ENCODE measurements around the gene RAET1E. TPM values are rescaled to one million over a fixed set of nuclear protein-coding genes. Genes with fewer than 3 reads are reported as not detected.
"Not testable (repeated sequence)": the region's sequence is repeated elsewhere in the genome, so short reads cannot be mapped to it uniquely, and the experiment has no call there.

The RAET1E gene
- total RNA-seq, 1 donor from 2014 or later: 1.0 TPM

- Histone ChIP-seq H3K9me3 (ENCODE audit: control insufficient read depth in 3 of 3, low read length in 3 of 3) (no peaks in the 10 kb centered on the region), H3K4me3 (ENCODE audit: low read length in 3 of 3) (peak overlapping the region; percentile 13 to 30 (median 20)), H3K27ac (ENCODE audit: low read depth, low read length) (peak overlapping the region; percentile 75), H3K27me3 (ENCODE audit: control insufficient read depth in 3 of 3, insufficient read depth in 3 of 3, low read length in 3 of 3) (no peaks in the 10 kb centered on the region), H3K9ac (ENCODE audit: low read depth in 1 of 3, low read length in 3 of 3) (peak overlapping the region in 2 of 3 donors; percentile 52 to 62), H3K4me1 (ENCODE audit: control insufficient read depth in 3 of 3, insufficient read depth in 3 of 3, low read length in 3 of 3) (peaks cover 39 to 46% (median 45%) of the 10 kb centered on the region in 3 donors), H3K36me3 (ENCODE audit: control insufficient read depth in 3 of 3, insufficient read depth in 3 of 3, low read length in 3 of 3) (no peaks in the 10 kb centered on the region)
Observed at GRCh38 chr6:149895048-149895590, 2.8 kb downstream of the RAET1E start.

- peaks cover 36 to 53% (median 53%) of the 10 kb centered on the region in 3 donors for H3K4me1 ChIP-seq (ENCODE audit: control insufficient read depth in 3 of 3, insufficient read depth in 3 of 3, low read length in 3 of 3)
- H3K9me3 ChIP-seq (ENCODE audit: control insufficient read depth in 3 of 3, low read length in 3 of 3); H3K27me3 ChIP-seq (ENCODE audit: control insufficient read depth in 3 of 3, insufficient read depth in 3 of 3, low read length in 3 of 3); H3K4me3 ChIP-seq (ENCODE audit: low read length in 3 of 3); H3K36me3 ChIP-seq (ENCODE audit: control insufficient read depth in 3 of 3, insufficient read depth in 3 of 3, low read length in 3 of 3); H3K9ac ChIP-seq (ENCODE audit: low read depth in 1 of 3, low read length in 3 of 3); H3K27ac ChIP-seq (ENCODE audit: low read depth, low read length): not testable (repeated sequence)
Observed at GRCh38 chr6:149891864-149892263, 6.0 kb downstream of the RAET1E start.

DNA sequence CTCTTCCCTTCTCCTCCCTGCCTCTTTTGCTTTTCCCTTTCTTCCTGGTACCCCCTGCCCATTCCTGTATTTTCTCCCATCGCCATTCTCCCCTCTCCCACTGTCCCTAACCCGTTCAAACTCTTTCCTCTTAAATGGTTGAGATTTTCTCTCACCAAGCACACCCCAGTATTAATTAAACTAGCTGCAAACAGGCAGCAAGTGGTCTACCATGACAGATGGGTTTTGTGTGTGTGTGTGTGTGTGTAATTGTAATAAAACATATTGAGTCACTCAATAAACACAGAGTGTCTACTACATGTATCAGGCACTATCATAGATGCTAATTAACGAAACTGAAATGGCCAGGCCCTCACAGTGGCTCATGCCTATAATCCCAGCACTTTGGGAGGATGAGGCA is 6.7 kb downstream of the RAET1E start:
- no peaks in the 10 kb centered on the region for H3K9me3 ChIP-seq (ENCODE audit: control insufficient read depth in 3 of 3, low read length in 3 of 3)
- H3K4me3 ChIP-seq (ENCODE audit: low read length in 3 of 3): no peak overlapping the region
- no peak overlapping the region for H3K9ac ChIP-seq (ENCODE audit: low read depth in 1 of 3, low read length in 3 of 3)
- no peaks in the 10 kb centered on the region for H3K36me3 ChIP-seq (ENCODE audit: control insufficient read depth in 3 of 3, insufficient read depth in 3 of 3, low read length in 3 of 3)
- H3K27ac ChIP-seq (ENCODE audit: low read depth, low read length): no peak overlapping the region
- H3K27me3 ChIP-seq (ENCODE audit: control insufficient read depth in 3 of 3, insufficient read depth in 3 of 3, low read length in 3 of 3): no peaks in the 10 kb centered on the region
- peaks cover 30 to 47% (median 47%) of the 10 kb centered on the region in 3 donors for H3K4me1 ChIP-seq (ENCODE audit: control insufficient read depth in 3 of 3, insufficient read depth in 3 of 3, low read length in 3 of 3)

DNA sequence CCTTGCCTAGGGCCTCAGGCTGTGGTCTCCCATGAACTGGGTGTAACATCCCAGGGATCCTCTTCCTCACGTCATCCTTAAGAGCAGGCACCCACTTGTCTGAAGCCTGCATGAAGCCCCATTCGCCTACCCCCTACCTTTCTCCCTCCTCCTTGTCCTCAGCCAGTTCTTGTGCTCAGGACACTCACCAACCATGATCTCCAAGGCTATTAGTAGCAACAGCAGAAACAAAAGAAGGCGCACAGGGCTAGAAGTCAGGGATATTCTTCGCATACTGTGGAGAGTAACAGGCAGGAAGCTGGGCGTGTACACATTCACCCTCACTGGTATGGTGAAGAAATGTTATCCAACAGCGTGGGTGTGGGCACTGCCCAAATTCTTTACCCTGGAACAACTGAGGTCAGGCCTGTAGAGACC is 7.3 kb downstream of the RAET1E start:
- Histone ChIP-seq H3K27me3 (ENCODE audit: control insufficient read depth in 3 of 3, insufficient read depth in 3 of 3, low read length in 3 of 3) (no peaks in the 10 kb centered on the region), H3K27ac (ENCODE audit: low read depth, low read length) (no peak overlapping the region), H3K4me1 (ENCODE audit: control insufficient read depth in 3 of 3, insufficient read depth in 3 of 3, low read length in 3 of 3) (peaks cover 24 to 41% (median 41%) of the 10 kb centered on the region in 3 donors)

DNA sequence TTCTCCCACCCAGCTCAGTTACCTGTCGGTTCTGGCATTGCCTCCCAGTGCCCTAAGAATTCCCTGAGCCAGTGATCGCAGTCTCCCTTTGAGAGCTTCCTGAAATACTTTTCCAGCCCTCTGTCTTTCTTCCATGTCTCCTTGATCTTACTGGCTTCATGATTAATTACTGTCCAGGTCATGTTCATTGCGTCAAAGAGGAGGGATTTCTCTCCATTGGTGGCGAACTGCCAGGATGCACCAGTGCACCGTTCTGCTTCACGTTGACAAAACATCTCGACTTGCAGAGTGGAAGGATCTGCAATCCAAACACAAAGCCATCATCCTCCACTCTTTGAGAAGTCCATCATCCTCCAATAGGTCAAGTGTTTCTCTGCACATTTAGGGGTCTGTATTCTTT is 8.6 kb downstream of the RAET1E start:
- no peak overlapping the region for H3K27ac ChIP-seq (ENCODE audit: low read depth, low read length)
- no peaks in the 10 kb centered on the region for H3K36me3 ChIP-seq (ENCODE audit: control insufficient read depth in 3 of 3, insufficient read depth in 3 of 3, low read length in 3 of 3)
- H3K9ac ChIP-seq (ENCODE audit: low read depth in 1 of 3, low read length in 3 of 3): no peak overlapping the region
- no peaks in the 10 kb centered on the region for H3K9me3 ChIP-seq (ENCODE audit: control insufficient read depth in 3 of 3, low read length in 3 of 3)
- peaks cover 13 to 30% (median 29%) of the 10 kb centered on the region in 3 donors for H3K4me1 ChIP-seq (ENCODE audit: control insufficient read depth in 3 of 3, insufficient read depth in 3 of 3, low read length in 3 of 3)
- H3K27me3 ChIP-seq (ENCODE audit: control insufficient read depth in 3 of 3, insufficient read depth in 3 of 3, low read length in 3 of 3): no peaks in the 10 kb centered on the region
- H3K4me3 ChIP-seq (ENCODE audit: low read length in 3 of 3): no peak overlapping the region

More for the DNA sequence above, 7.3 kb downstream of the RAET1E start:
- no peaks in the 10 kb centered on the region for H3K36me3 ChIP-seq (ENCODE audit: control insufficient read depth in 3 of 3, insufficient read depth in 3 of 3, low read length in 3 of 3)
- H3K4me3 ChIP-seq (ENCODE audit: low read length in 3 of 3): no peak overlapping the region
- H3K9ac ChIP-seq (ENCODE audit: low read depth in 1 of 3, low read length in 3 of 3): peak overlapping the region in 2 of 3 donors; percentile 20 to 38
- no peaks in the 10 kb centered on the region for H3K9me3 ChIP-seq (ENCODE audit: control insufficient read depth in 3 of 3, low read length in 3 of 3)

DNA sequence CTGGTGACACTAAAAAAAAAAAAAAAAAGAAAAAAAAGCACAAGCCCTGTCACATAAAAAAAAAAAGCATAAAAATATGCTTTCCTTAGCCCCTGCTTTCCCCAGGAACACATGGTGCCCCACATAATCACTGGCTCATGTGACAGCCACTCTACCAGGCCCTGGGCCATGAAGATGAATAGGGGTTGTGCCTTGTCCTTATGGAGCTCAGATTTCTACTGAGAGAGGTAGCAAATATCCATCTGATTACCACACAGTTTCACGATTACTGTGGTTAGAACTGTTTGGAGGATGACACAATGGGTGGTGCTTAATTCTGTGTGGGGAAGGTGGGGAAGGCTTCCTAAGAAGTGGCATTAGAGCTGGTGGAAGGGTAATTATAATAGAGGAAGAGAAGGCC is 9.3 kb downstream of the RAET1E start:
- no peak overlapping the region for H3K9ac ChIP-seq (ENCODE audit: low read depth in 1 of 3, low read length in 3 of 3)
- no peaks in the 10 kb centered on the region for H3K36me3 ChIP-seq (ENCODE audit: control insufficient read depth in 3 of 3, insufficient read depth in 3 of 3, low read length in 3 of 3)
- H3K4me3 ChIP-seq (ENCODE audit: low read length in 3 of 3): no peak overlapping the region
- no peaks in the 10 kb centered on the region for H3K27me3 ChIP-seq (ENCODE audit: control insufficient read depth in 3 of 3, insufficient read depth in 3 of 3, low read length in 3 of 3)
- no peak overlapping the region for H3K27ac ChIP-seq (ENCODE audit: low read depth, low read length)
- H3K4me1 ChIP-seq (ENCODE audit: control insufficient read depth in 3 of 3, insufficient read depth in 3 of 3, low read length in 3 of 3): peaks cover 13 to 30% (median 29%) of the 10 kb centered on the region in 3 donors
- no peaks in the 10 kb centered on the region for H3K9me3 ChIP-seq (ENCODE audit: control insufficient read depth in 3 of 3, low read length in 3 of 3)

DNA sequence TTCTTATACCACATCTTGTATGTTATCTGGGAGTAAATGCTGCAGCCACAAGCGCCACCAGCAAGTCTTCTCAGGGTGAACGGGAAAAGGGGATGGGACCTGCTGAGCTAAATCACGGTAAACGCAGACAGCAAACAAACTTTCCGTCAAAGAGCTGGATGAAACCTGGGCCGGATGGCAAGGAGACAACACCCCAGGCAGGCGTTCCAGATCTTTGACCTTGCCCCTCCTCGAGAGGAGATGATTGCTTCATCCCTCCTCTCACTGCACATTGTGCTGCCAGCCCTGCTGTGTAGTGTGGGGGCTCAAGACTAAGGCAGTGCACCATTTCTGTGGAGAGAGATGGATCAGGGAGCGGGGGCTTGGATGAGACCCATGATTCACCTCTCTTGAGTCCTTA is 9.8 kb downstream of the RAET1E start:
- Histone ChIP-seq H3K27ac (ENCODE audit: low read depth, low read length) (no peak overlapping the region), H3K36me3 (ENCODE audit: control insufficient read depth in 3 of 3, insufficient read depth in 3 of 3, low read length in 3 of 3) (no peaks in the 10 kb centered on the region), H3K4me1 (ENCODE audit: control insufficient read depth in 3 of 3, insufficient read depth in 3 of 3, low read length in 3 of 3) (peaks cover 13 to 30% (median 29%) of the 10 kb centered on the region in 3 donors)

DNA sequence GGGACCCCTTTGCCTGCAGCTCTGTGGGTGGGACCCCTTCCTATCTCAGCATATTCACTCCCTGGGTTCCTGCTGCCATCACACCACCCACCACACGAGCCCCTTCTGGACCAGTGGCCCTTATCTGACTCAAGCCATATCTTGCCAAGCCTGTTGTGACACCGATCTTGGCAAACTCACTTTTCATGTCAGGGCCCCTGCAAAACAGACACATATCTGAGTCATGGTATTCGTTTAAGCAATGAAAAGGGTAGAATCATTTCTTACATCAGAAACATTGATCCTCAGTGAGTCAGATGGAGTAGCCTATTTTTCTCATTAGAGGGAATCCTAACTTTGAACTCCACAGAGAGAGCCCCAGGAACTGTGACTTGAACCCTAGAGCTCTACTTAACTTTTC is 10.6 kb downstream of the RAET1E start:
- Histone ChIP-seq H3K27ac (ENCODE audit: low read depth, low read length) (no peak overlapping the region), H3K4me3 (ENCODE audit: low read length in 3 of 3) (no peak overlapping the region), H3K27me3 (ENCODE audit: control insufficient read depth in 3 of 3, insufficient read depth in 3 of 3, low read length in 3 of 3) (no peaks in the 10 kb centered on the region), H3K36me3 (ENCODE audit: control insufficient read depth in 3 of 3, insufficient read depth in 3 of 3, low read length in 3 of 3) (no peaks in the 10 kb centered on the region), H3K4me1 (ENCODE audit: control insufficient read depth in 3 of 3, insufficient read depth in 3 of 3, low read length in 3 of 3) (peaks cover 13 to 30% (median 29%) of the 10 kb centered on the region in 3 donors), H3K9me3 (ENCODE audit: control insufficient read depth in 3 of 3, low read length in 3 of 3) (no peaks in the 10 kb centered on the region), H3K9ac (ENCODE audit: low read depth in 1 of 3, low read length in 3 of 3) (no peak overlapping the region)

More for the DNA sequence above, 9.8 kb downstream of the RAET1E start:
- H3K9me3 ChIP-seq (ENCODE audit: control insufficient read depth in 3 of 3, low read length in 3 of 3): no peaks in the 10 kb centered on the region
- no peak overlapping the region for H3K4me3 ChIP-seq (ENCODE audit: low read length in 3 of 3)
- no peaks in the 10 kb centered on the region for H3K27me3 ChIP-seq (ENCODE audit: control insufficient read depth in 3 of 3, insufficient read depth in 3 of 3, low read length in 3 of 3)
- no peak overlapping the region for H3K9ac ChIP-seq (ENCODE audit: low read depth in 1 of 3, low read length in 3 of 3)

GRCh38 chr6:149885888-149886287 is 12.0 kb downstream of the RAET1E start:
- Histone ChIP-seq H3K4me1 (ENCODE audit: control insufficient read depth in 3 of 3, insufficient read depth in 3 of 3, low read length in 3 of 3) (peaks cover 13 to 29% (median 28%) of the 10 kb centered on the region in 3 donors), H3K9ac (ENCODE audit: low read depth in 1 of 3, low read length in 3 of 3) (no peak overlapping the region), H3K27ac (ENCODE audit: low read depth, low read length) (no peak overlapping the region), H3K36me3 (ENCODE audit: control insufficient read depth in 3 of 3, insufficient read depth in 3 of 3, low read length in 3 of 3) (no peaks in the 10 kb centered on the region), H3K9me3 (ENCODE audit: control insufficient read depth in 3 of 3, low read length in 3 of 3) (no peaks in the 10 kb centered on the region), H3K4me3 (ENCODE audit: low read length in 3 of 3) (no peak overlapping the region), H3K27me3 (ENCODE audit: control insufficient read depth in 3 of 3, insufficient read depth in 3 of 3, low read length in 3 of 3) (no peaks in the 10 kb centered on the region)

DNA sequence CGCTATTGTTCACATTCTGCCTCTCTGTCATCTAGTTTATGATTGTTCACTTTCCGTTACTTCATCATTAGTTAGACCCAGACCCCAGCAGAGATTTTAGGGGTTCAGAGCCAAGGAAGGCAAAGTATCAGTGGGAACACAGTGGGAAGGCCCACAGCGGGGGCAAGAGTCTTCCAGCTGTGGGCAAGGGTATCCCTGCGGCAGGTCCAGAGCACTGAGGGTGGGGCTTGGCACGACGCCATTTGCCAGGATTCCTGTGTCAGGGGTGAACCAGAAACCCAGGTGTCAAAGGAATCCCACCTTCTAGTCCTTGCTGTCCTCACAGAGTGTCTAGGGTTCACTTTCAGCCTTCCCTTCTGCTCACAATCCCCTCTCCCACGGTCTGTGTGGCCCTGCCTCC is 13.3 kb downstream of the RAET1E start:
- Histone ChIP-seq H3K9ac (ENCODE audit: low read depth in 1 of 3, low read length in 3 of 3) (no peak overlapping the region), H3K4me3 (ENCODE audit: low read length in 3 of 3) (no peak overlapping the region), H3K27me3 (ENCODE audit: control insufficient read depth in 3 of 3, insufficient read depth in 3 of 3, low read length in 3 of 3) (no peaks in the 10 kb centered on the region), H3K36me3 (ENCODE audit: control insufficient read depth in 3 of 3, insufficient read depth in 3 of 3, low read length in 3 of 3) (no peaks in the 10 kb centered on the region), H3K9me3 (ENCODE audit: control insufficient read depth in 3 of 3, low read length in 3 of 3) (no peaks in the 10 kb centered on the region), H3K4me1 (ENCODE audit: control insufficient read depth in 3 of 3, insufficient read depth in 3 of 3, low read length in 3 of 3) (peaks cover 5 to 19% (median 15%) of the 10 kb centered on the region in 3 donors), H3K27ac (ENCODE audit: low read depth, low read length) (no peak overlapping the region)

Data from skeletal muscle tissue (tissue), 4 donors.